Endothelial cell of umbilical vein (primary cell): ENCODE data around the gene COL23A1. TPM values are rescaled to one million over a fixed set of nuclear protein-coding genes. Genes with fewer than 3 reads are reported as not detected.

Experiments
- BruUV-seq: library from RNA; stranded (reverse); fragments of 400-500 nt; replicated peaks from 2 replicates; lab custom pipeline; 2021; lab: Mats Ljungman, UMichigan
- CTCF ChIA-PET: fragments of 300-600, 350-600 bp; sonication (Branson Sonifier 250); formaldehyde crosslinking; loops from one replicate; lab custom pipeline; 2021; ENCODE audit warnings: antibody characterized with exemption, inconsistent platforms; lab: Charles Lee
- POLR2A ChIA-PET: fragments of 300-600, 350-600 bp; sonication (Branson Sonifier 250); formaldehyde crosslinking; loops from one replicate; lab custom pipeline; 2021; ENCODE audit warnings: antibody characterized with exemption, inconsistent platforms; lab: Charles Lee
- DNase-seq: peaks from one replicate; pipeline ENCODE4 v3.0.0-alpha.2; 2011; ENCODE audit warnings: low read depth, low spot score
- FAIRE-seq: peaks from 2 replicates; lab custom pipeline; 2011; peaks lifted over from hg19 to GRCh38; lab: Jason Lieb, UNC
- H2AFZ ChIP-seq: 2 replicates; pipeline ENCODE4 v1.6.0; 2012; ENCODE audit warnings: low read depth, low read length, control low read depth, inconsistent platforms
- H3K27ac ChIP-seq: 2 replicates; pipeline ENCODE4 v1.5.1; 2011; ENCODE audit warnings: low read depth, mild to moderate bottlenecking, control low read depth, low read length, moderate library complexity; ENCODE audit not compliant: insufficient read depth
- H3K27me3 ChIP-seq, 2 experiments: 2 replicates each; pipeline versions ENCODE4 v1.6.0 to v1.6.1; 2011; ENCODE audit warnings: low read length in 2 of 2, mixed read lengths in 1 of 2; ENCODE audit not compliant: control insufficient read depth in 2 of 2, insufficient read depth in 2 of 2
- H3K36me3 ChIP-seq, 2 experiments: 2 replicates in 1 of 2; 3 replicates in 1 of 2; pipeline ENCODE4 v1.5.1; 2011; ENCODE audit warnings: low read length in 2 of 2, mild to moderate bottlenecking in 1 of 2, moderate library complexity in 1 of 2; ENCODE audit not compliant: control insufficient read depth in 2 of 2, insufficient read depth in 2 of 2; ENCODE audit errors: extremely low read depth in 1 of 2
- H3K4me1 ChIP-seq: 3 replicates; pipeline ENCODE4 v1.5.1; 2011; ENCODE audit warnings: mild to moderate bottlenecking, low read length; ENCODE audit not compliant: control insufficient read depth, insufficient read depth; ENCODE audit errors: extremely low read depth
- H3K4me2 ChIP-seq: 2 replicates; pipeline ENCODE4 v1.6.1; 2011; ENCODE audit warnings: low read length, control low read depth, mixed read lengths; ENCODE audit not compliant: insufficient read depth
- H3K4me3 ChIP-seq, 3 experiments: fragments of 200-600 bp in 1 of 3; sonication (generic), shearing (Covaris generic) in 1 of 3; replicated peaks in 1 of 3; 2 replicates each; pipeline ENCODE4 v1.5.1; 2011 to 2016; ENCODE audit warnings: control low read depth in 3 of 3, low read length in 3 of 3, mild to moderate bottlenecking in 2 of 3, inconsistent platforms in 1 of 3, low read depth in 1 of 3, moderate library complexity in 1 of 3; ENCODE audit not compliant: insufficient read depth in 1 of 3
- H3K79me2 ChIP-seq: 2 replicates; pipeline ENCODE4 v1.6.0; 2012; ENCODE audit warnings: low read length, inconsistent platforms; ENCODE audit not compliant: control insufficient read depth, insufficient read depth
- H3K9ac ChIP-seq: replicated peaks from 2 replicates; pipeline ENCODE3; 2011; ENCODE audit warnings: low read length, control low read depth; ENCODE audit not compliant: insufficient read depth; ENCODE audit errors: extremely low read depth
- H3K9me1 ChIP-seq: replicated peaks from 3 replicates; pipeline ENCODE4 v1.6.0; 2011; ENCODE audit warnings: mild to moderate bottlenecking, low read length; ENCODE audit not compliant: control insufficient read depth, insufficient read depth; ENCODE audit errors: extremely low read depth
- H3K9me3 ChIP-seq: replicated peaks from 2 replicates; pipeline ENCODE4 v1.5.1; 2012; ENCODE audit warnings: low read length, inconsistent platforms; ENCODE audit not compliant: control insufficient read depth, insufficient read depth
- H4K20me1 ChIP-seq: replicated peaks from 2 replicates; pipeline ENCODE3; 2011; ENCODE audit warnings: mild to moderate bottlenecking, low read length; ENCODE audit not compliant: control insufficient read depth, insufficient read depth; ENCODE audit errors: extremely low read depth
- CTCF ChIP-seq, 2 donors: IDR thresholded peaks; 1 replicate in 1 of 2; 2 replicates in 1 of 2; pipeline ENCODE4 v1.5.1; 2011; ENCODE audit warnings: low read length in 2 of 2, mild to moderate bottlenecking in 2 of 2, moderate library complexity in 2 of 2, control low read depth in 1 of 2, inconsistent platforms in 1 of 2, low read depth in 1 of 2; ENCODE audit not compliant: insufficient read depth in 1 of 2; ENCODE audit errors: extremely low read depth in 1 of 2
- EZH2 ChIP-seq: IDR thresholded peaks from 2 replicates; pipeline ENCODE4 v1.6.1; 2012; ENCODE audit warnings: borderline replicate concordance, low read depth, mild to moderate bottlenecking, moderate library complexity, low read length, inconsistent platforms; ENCODE audit not compliant: severe bottlenecking
- FOS ChIP-seq: IDR thresholded peaks from 2 replicates; pipeline ENCODE4 v1.6.1; 2011; ENCODE audit warnings: mild to moderate bottlenecking, low read length, moderate library complexity, borderline replicate concordance; ENCODE audit not compliant: insufficient read depth
- GATA2 ChIP-seq: IDR thresholded peaks from 2 replicates; pipeline ENCODE4 v1.7.0; 2011; ENCODE audit warnings: low read depth, mild to moderate bottlenecking, moderate library complexity, mixed read lengths, low read length; ENCODE audit not compliant: insufficient read length, insufficient read depth
- JUN ChIP-seq: IDR thresholded peaks from 2 replicates; pipeline ENCODE4 v1.6.1; 2011; ENCODE audit warnings: borderline replicate concordance, low read depth; ENCODE audit not compliant: insufficient read length, insufficient read depth
- MAX ChIP-seq: IDR thresholded peaks from 2 replicates; pipeline ENCODE4 v1.6.1; 2011; ENCODE audit not compliant: insufficient read depth, insufficient read length
- MYC ChIP-seq: IDR thresholded peaks from one replicate; pipeline ENCODE4 v1.6.1; 2011; ENCODE audit warnings: mild to moderate bottlenecking, low read depth, low read length
- POLR2A ChIP-seq: IDR thresholded peaks from 2 replicates; pipeline ENCODE4 v1.6.1; 2012; ENCODE audit warnings: low read depth, mild to moderate bottlenecking, control low read depth, low read length
- POLR2AphosphoS5 ChIP-seq: IDR thresholded peaks from 2 replicates; pipeline ENCODE4 v1.6.1; 2012; ENCODE audit warnings: low read depth, mild to moderate bottlenecking, control low read depth, low read length, moderate library complexity; ENCODE audit not compliant: insufficient read depth
- dilution Hi-C: fragments of 300-500 bp; cut with MboI; formaldehyde crosslinking; loops from one replicate; pipeline ENCODE4 v1.15.0; 2019; ENCODE audit warnings: low sequenced_read_pairs; ENCODE audit not compliant: extremely low pct_ligation_motif_present
- intact Hi-C: fragments of 100-400 bp; cut with micrococcal nuclease; formaldehyde crosslinking; loops from one replicate; pipeline ENCODE4 v1.10.0; 2022
- polyA plus RNA-seq, 4 experiments: library from polyadenylated mRNA; depleted of rRNA in 3 of 4; stranded (reverse) in 3 of 4; unstranded in 1 of 4; fragments of >200 nt; gene quantifications; 2 replicates each; pipeline versions ENCODE4 v1.2.1 to v1.2.3, GENCODE V29; 2011 to 2012; ENCODE audit warnings: missing spikeins in 1 of 4
- total RNA-seq: library from RNA; stranded (reverse); gene quantifications from 2 replicates; pipeline ENCODE4 v1.2.3, GENCODE V29; 2021

The COL23A1 gene
- total and polyA plus RNA-seq, 2 donors (not counting 3 experiments of a cell fraction or from before 2014, with no cell fraction given): not detected

GRCh38 chr5:178293815-178294214 is 296.4 kb downstream of the COL23A1 start:
- no peaks in the 10 kb centered on the region for H3K9me3 ChIP-seq
- peaks cover 0 to 2% of the 10 kb centered on the region in 2 experiments for H3K27me3 ChIP-seq
- DNase-seq (no peak), FAIRE-seq (no peak)
- H4K20me1 ChIP-seq: no peaks in the 10 kb centered on the region
- H2AFZ ChIP-seq: no peak overlapping the region
- ChIA-PET POLR2A (no interaction called here), CTCF (no interaction called here)
- intact Hi-C loops (no loop called here), dilution Hi-C loops (no loop called here)
- H3K4me1 ChIP-seq: no peaks in the 10 kb centered on the region
- H3K9ac ChIP-seq: no peak overlapping the region
- H3K4me3 ChIP-seq: no peak overlapping the region
- no peaks in the 10 kb centered on the region for H3K36me3 ChIP-seq
- no peaks in the 10 kb centered on the region for H3K9me1 ChIP-seq
- TF ChIP-seq GATA2: no peak
- TF ChIP-seq CTCF (IDR thresholded peaks at IDR 0.05; ENCODE audit: extremely low read depth in 1 of 2, insufficient read depth in 1 of 2, low read depth in 1 of 2, low read length in 2 of 2): no peak
- no peak for TF ChIP-seq MYC
- no peak for TF ChIP-seq MAX
- no peak for TF ChIP-seq EZH2
- no peak for TF ChIP-seq POLR2A
- no peak overlapping the region for H3K27ac ChIP-seq
- no TSS peak for BruUV-seq
- no peaks in the 10 kb centered on the region for H3K79me2 ChIP-seq
- H3K4me2 ChIP-seq: no peak overlapping the region

GRCh38 chr5:178293400-178293799 is 296.8 kb downstream of the COL23A1 start:
- FAIRE-seq (no peak), DNase-seq (no peak)
- intact Hi-C loops (no loop called here), dilution Hi-C loops (no loop called here)
- Histone ChIP-seq H3K9me3 (no peaks in the 10 kb centered on the region), H3K4me2 (no peak overlapping the region), H3K27me3 (peaks cover 0 to 2% of the 10 kb centered on the region in 2 experiments), H3K79me2 (no peaks in the 10 kb centered on the region), H3K9me1 (no peaks in the 10 kb centered on the region), H3K4me3 (no peak overlapping the region), H2AFZ (no peak overlapping the region), H4K20me1 (no peaks in the 10 kb centered on the region), H3K9ac (no peak overlapping the region), H3K4me1 (no peaks in the 10 kb centered on the region), H3K27ac (no peak overlapping the region), H3K36me3 (no peaks in the 10 kb centered on the region)
- TF ChIP-seq FOS (no peak), EZH2 (no peak), MAX (no peak), POLR2AphosphoS5 (no peak), MYC (no peak), GATA2 (no peak), POLR2A (no peak), CTCF (IDR thresholded peaks at IDR 0.05; ENCODE audit: extremely low read depth in 1 of 2, insufficient read depth in 1 of 2, low read depth in 1 of 2, low read length in 2 of 2) (no peak), JUN (no peak)
- CTCF ChIA-PET: no interaction called here
- BruUV-seq: no TSS peak
- POLR2A ChIA-PET: no interaction called here
